ENCODE data around the gene DYRK1A.

The DYRK1A gene

GRCh38 chr21:37566790-37567615, 200.4 kb downstream of the DYRK1A start:
- no peak for DNase-seq (ENCODE audit: low read depth in 2 of 2)

GRCh38 chr21:37568415-37568814, 201.8 kb downstream of the DYRK1A start:
- DNase-seq (ENCODE audit: low read depth in 2 of 2), result no peak

DNA sequence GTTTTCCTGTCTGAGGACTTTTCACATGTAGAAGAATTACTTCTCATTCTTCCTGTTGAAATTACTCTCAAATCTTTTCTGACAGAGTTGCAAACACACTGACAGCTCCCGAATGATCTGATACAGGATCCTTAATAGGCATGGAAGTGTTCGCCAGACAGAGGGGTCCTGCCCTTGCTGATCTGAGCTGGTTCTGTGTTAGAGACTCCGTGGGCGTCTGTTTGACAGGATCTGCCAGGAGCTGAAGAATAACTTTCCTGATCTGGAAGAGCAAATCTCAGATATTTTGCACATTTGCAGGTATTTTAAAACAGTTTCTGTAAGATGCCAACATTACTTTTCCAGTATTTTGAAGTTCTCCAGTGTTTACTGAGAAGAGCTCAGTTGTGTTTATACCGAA, 202.3 kb downstream of the DYRK1A start:
- DNase-seq (ENCODE audit: low read depth in 2 of 2), result no peak

- no peak for DNase-seq (ENCODE audit: low read depth in 2 of 2)
These were observed 204.9 kb downstream of the DYRK1A start for GRCh38 chr21:37571442-37571841.

GRCh38 chr21:37574316-37574715, 207.7 kb downstream of the DYRK1A start:
- no peak for DNase-seq (ENCODE audit: low read depth in 2 of 2)

GRCh38 chr21:37574751-37575150, 208.2 kb downstream of the DYRK1A start:
- DNase-seq (ENCODE audit: low read depth in 2 of 2), result no peak

DNA sequence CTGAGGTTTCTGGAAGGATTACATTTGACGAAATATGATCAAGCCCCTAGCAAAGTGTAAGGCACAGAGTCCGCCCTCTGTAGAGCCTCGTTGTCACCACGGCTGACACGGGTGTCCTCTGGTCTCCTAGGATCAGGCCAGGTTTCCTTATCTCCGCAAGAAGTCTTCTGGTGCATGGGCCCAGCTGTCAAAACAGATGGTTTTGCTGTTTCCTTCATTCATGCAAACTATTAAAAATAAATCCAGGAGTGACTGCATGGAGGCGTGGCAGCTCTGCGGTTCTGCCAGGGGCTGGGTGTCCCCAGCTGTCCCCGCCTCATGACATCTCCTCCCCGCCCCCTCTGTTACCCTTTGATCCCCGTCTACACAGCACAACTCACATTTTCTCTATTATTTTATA, 209.0 kb downstream of the DYRK1A start:
- no peak for DNase-seq (ENCODE audit: low read depth in 2 of 2)
